Measurements from ENCODE around the gene RDX.

The RDX gene

GRCh38 chr11:110161061-110161460 lies 135.4 kb downstream of the RDX start:
- WGBS, 2 experiments = 96% methylated on average over 8 to 9 of the region's 9 CpGs
- Histone ChIP-seq H3K27ac (ENCODE audit: insufficient read depth, low read depth, low read length, poor library complexity, severe bottlenecking) (no peak overlapping the region), H3K9me3 (ENCODE audit: control insufficient read depth, low read length) (no peaks in the 10 kb centered on the region), H3K27me3 (ENCODE audit: control insufficient read depth, insufficient read depth, low read length, poor library complexity, severe bottlenecking) (no peaks in the 10 kb centered on the region), H3K4me1 (ENCODE audit: control insufficient read depth, insufficient read depth, low read length) (no peaks in the 10 kb centered on the region), H3K36me3 (ENCODE audit: control insufficient read depth, insufficient read depth, low read length) (peaks cover 38% of the 10 kb centered on the region), H3K4me3 (ENCODE audit: insufficient read depth, low read depth, low read length) (no peak overlapping the region)

DNA sequence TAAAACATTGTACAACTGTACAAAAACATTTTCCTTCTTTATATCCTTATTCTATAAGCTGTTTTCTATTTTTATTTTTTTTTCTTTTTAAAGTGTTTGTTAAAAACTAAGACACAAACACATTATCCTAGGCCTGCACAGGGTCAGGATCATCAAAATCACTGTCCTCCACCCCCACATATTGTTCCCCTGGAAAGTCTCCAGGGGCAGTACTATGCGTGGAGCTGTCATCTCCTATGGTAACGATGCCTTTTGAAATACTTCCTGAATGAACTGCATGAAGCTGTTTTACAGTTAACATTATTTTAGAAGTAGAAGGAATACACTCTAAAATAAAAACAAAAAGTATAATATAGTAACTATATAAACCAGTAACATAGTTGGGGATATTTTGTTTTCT lies 136.0 kb downstream of the RDX start:
- Histone ChIP-seq H3K27ac (ENCODE audit: insufficient read depth, low read depth, low read length, poor library complexity, severe bottlenecking) (no peak overlapping the region), H3K36me3 (ENCODE audit: control insufficient read depth, insufficient read depth, low read length) (peaks cover 38% of the 10 kb centered on the region), H3K4me1 (ENCODE audit: control insufficient read depth, insufficient read depth, low read length) (no peaks in the 10 kb centered on the region), H3K4me3 (ENCODE audit: insufficient read depth, low read depth, low read length) (no peak overlapping the region), H3K27me3 (ENCODE audit: control insufficient read depth, insufficient read depth, low read length, poor library complexity, severe bottlenecking) (no peaks in the 10 kb centered on the region), H3K9me3 (ENCODE audit: control insufficient read depth, low read length) (no peaks in the 10 kb centered on the region)
- WGBS, 2 experiments = 83 to 100% methylated on average over 1 to 2 of the region's 2 CpGs

- Histone ChIP-seq H3K9me3 (ENCODE audit: control insufficient read depth, low read length) (no peaks in the 10 kb centered on the region), H3K27me3 (ENCODE audit: control insufficient read depth, insufficient read depth, low read length, poor library complexity, severe bottlenecking) (no peaks in the 10 kb centered on the region), H3K27ac (ENCODE audit: insufficient read depth, low read depth, low read length, poor library complexity, severe bottlenecking) (no peak overlapping the region), H3K4me3 (ENCODE audit: insufficient read depth, low read depth, low read length) (no peak overlapping the region), H3K36me3 (ENCODE audit: control insufficient read depth, insufficient read depth, low read length) (peaks cover 34% of the 10 kb centered on the region), H3K4me1 (ENCODE audit: control insufficient read depth, insufficient read depth, low read length) (no peaks in the 10 kb centered on the region)
- WGBS, 2 experiments = 80 to 100% methylated on average over 1 of the region's 3 CpGs
Observed at GRCh38 chr11:110160016-110160415, 136.4 kb downstream of the RDX start.

- H3K4me3 ChIP-seq (ENCODE audit: insufficient read depth, low read depth, low read length) = no peak overlapping the region
- no peak overlapping the region for H3K27ac ChIP-seq (ENCODE audit: insufficient read depth, low read depth, low read length, poor library complexity, severe bottlenecking)
- H3K36me3 ChIP-seq (ENCODE audit: control insufficient read depth, insufficient read depth, low read length) = peaks cover 30% of the 10 kb centered on the region
- H3K4me1 ChIP-seq (ENCODE audit: control insufficient read depth, insufficient read depth, low read length) = no peaks in the 10 kb centered on the region
- H3K9me3 ChIP-seq (ENCODE audit: control insufficient read depth, low read length) = no peaks in the 10 kb centered on the region
- WGBS, 2 experiments = 86 to 100% methylated on average over 1 of the region's 1 CpG
- no peaks in the 10 kb centered on the region for H3K27me3 ChIP-seq (ENCODE audit: control insufficient read depth, insufficient read depth, low read length, poor library complexity, severe bottlenecking)
Observed at GRCh38 chr11:110159476-110159875, 136.9 kb downstream of the RDX start.

GRCh38 chr11:110158317-110159200 lies 137.9 kb downstream of the RDX start:
- H3K9me3 ChIP-seq (ENCODE audit: control insufficient read depth, low read length) = no peaks in the 10 kb centered on the region
- H3K4me1 ChIP-seq (ENCODE audit: control insufficient read depth, insufficient read depth, low read length) = no peaks in the 10 kb centered on the region
- WGBS, 2 experiments = 92 to 94% methylated on average over 8 of the region's 9 CpGs
- H3K36me3 ChIP-seq (ENCODE audit: control insufficient read depth, insufficient read depth, low read length) = peaks cover 21% of the 10 kb centered on the region
- H3K27me3 ChIP-seq (ENCODE audit: control insufficient read depth, insufficient read depth, low read length, poor library complexity, severe bottlenecking) = no peaks in the 10 kb centered on the region
- H3K4me3 ChIP-seq (ENCODE audit: insufficient read depth, low read depth, low read length) = no peak overlapping the region
- H3K27ac ChIP-seq (ENCODE audit: insufficient read depth, low read depth, low read length, poor library complexity, severe bottlenecking) = no peak overlapping the region

DNA sequence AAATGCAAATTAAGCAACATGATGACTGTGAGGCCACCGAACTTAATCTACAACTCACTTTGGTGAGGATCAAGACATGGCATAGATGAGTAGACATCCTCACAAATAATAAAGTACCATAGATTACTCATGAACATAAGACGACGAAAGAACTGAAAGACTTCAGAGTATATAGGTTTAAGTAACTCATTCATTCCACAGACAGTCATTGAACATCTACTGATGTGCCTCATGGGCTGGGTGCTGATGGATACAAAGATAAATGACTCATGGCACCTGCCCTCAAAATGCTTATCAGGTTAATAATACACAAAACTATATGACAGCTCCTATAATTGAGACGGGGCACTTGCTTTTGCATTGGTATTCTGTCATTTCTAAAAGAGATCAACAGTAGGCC lies 139.9 kb downstream of the RDX start:
- Histone ChIP-seq H3K4me1 (ENCODE audit: control insufficient read depth, insufficient read depth, low read length) (no peaks in the 10 kb centered on the region), H3K36me3 (ENCODE audit: control insufficient read depth, insufficient read depth, low read length) (peaks cover 11% of the 10 kb centered on the region), H3K27me3 (ENCODE audit: control insufficient read depth, insufficient read depth, low read length, poor library complexity, severe bottlenecking) (no peaks in the 10 kb centered on the region), H3K9me3 (ENCODE audit: control insufficient read depth, low read length) (no peaks in the 10 kb centered on the region), H3K27ac (ENCODE audit: insufficient read depth, low read depth, low read length, poor library complexity, severe bottlenecking) (no peak overlapping the region), H3K4me3 (ENCODE audit: insufficient read depth, low read depth, low read length) (no peak overlapping the region)
- 84 to 95% methylated on average over 4 of the region's 4 CpGs for WGBS, 2 experiments

- Histone ChIP-seq H3K9me3 (ENCODE audit: control insufficient read depth, low read length) (no peaks in the 10 kb centered on the region), H3K4me1 (ENCODE audit: control insufficient read depth, insufficient read depth, low read length) (no peaks in the 10 kb centered on the region), H3K4me3 (ENCODE audit: insufficient read depth, low read depth, low read length) (no peak overlapping the region), H3K27ac (ENCODE audit: insufficient read depth, low read depth, low read length, poor library complexity, severe bottlenecking) (no peak overlapping the region), H3K27me3 (ENCODE audit: control insufficient read depth, insufficient read depth, low read length, poor library complexity, severe bottlenecking) (no peaks in the 10 kb centered on the region), H3K36me3 (ENCODE audit: control insufficient read depth, insufficient read depth, low read length) (peaks cover under 1% of the 10 kb centered on the region)
Observed at GRCh38 chr11:110153474-110153873, 142.9 kb downstream of the RDX start.

- Histone ChIP-seq H3K27me3 (ENCODE audit: control insufficient read depth, insufficient read depth, low read length, poor library complexity, severe bottlenecking) (no peaks in the 10 kb centered on the region), H3K4me1 (ENCODE audit: control insufficient read depth, insufficient read depth, low read length) (no peaks in the 10 kb centered on the region), H3K9me3 (ENCODE audit: control insufficient read depth, low read length) (no peaks in the 10 kb centered on the region), H3K27ac (ENCODE audit: insufficient read depth, low read depth, low read length, poor library complexity, severe bottlenecking) (no peak overlapping the region), H3K4me3 (ENCODE audit: insufficient read depth, low read depth, low read length) (no peak overlapping the region), H3K36me3 (ENCODE audit: control insufficient read depth, insufficient read depth, low read length) (no peaks in the 10 kb centered on the region)
- WGBS, 2 experiments = 85 to 89% methylated on average over 1 of the region's 1 CpG
Observed at GRCh38 chr11:110152199-110152598, 144.2 kb downstream of the RDX start.

DNA sequence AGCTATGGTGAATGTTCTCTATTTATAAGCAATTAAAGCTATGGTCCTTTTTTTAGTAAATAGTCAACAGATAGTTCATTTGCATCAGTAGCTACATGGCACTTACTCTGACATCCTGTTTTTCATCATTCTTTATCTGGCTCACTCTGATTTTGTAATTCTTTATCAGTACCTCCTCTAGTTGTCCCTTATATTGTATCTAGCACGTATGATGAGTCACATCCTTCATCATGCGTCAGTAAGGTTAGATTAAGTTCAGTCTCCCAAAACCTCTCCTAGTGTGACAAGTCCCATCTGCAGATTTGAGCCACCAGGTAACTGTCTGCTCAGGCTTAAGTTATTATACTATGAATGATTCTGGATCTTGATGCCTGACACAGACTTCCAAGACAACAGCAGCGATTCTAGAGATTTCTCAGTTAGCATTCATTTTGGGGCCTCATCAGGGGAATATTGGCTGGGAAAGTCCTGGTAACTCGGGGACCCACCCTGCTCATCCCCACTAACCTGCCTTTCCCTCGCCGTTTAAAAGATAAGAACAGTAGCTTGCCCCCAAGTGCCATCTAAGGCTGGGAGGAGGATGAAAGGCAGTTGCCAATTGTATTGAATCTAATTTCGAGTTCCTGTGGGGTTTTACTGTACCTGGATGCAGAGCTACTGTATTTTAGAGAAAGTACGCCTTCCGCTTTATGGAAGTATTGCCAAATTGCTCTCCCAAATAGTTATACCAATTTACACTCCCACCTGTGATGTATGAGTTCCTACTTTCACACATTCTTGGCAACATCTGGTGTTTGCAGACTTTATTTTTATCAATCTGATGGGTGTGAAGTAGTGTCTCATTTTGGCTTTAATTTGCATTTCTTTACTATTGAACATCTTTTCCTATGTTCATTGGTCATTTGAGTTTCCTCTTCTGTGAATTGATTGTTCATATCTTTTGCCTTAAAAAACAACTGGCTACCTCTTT lies 147.4 kb downstream of the RDX start:
- 81 to 84% methylated on average over 9 of the region's 9 CpGs for WGBS, 2 experiments
- no peak overlapping the region for H3K27ac ChIP-seq (ENCODE audit: insufficient read depth, low read depth, low read length, poor library complexity, severe bottlenecking)
- H3K36me3 ChIP-seq (ENCODE audit: control insufficient read depth, insufficient read depth, low read length) = no peaks in the 10 kb centered on the region

More for the DNA sequence above, 147.4 kb downstream of the RDX start:
- no peaks in the 10 kb centered on the region for H3K4me1 ChIP-seq (ENCODE audit: control insufficient read depth, insufficient read depth, low read length)
- no peaks in the 10 kb centered on the region for H3K9me3 ChIP-seq (ENCODE audit: control insufficient read depth, low read length)
- no peak overlapping the region for H3K4me3 ChIP-seq (ENCODE audit: insufficient read depth, low read depth, low read length)
- no peaks in the 10 kb centered on the region for H3K27me3 ChIP-seq (ENCODE audit: control insufficient read depth, insufficient read depth, low read length, poor library complexity, severe bottlenecking)

All from ectodermal cell (in vitro differentiated cells).